Measurements from ENCODE around the gene ADD3.
"Not testable (repeated sequence)": the region's sequence is repeated elsewhere in the genome, so short reads cannot be mapped to it uniquely, and the experiment has no call there.

ADD3 gene

GRCh38 chr10:110110338-110110737, 102.6 kb downstream of the ADD3 start:
- Histone ChIP-seq H3K9me3 (ENCODE audit: insufficient read depth, low read length, severe bottlenecking) (no peaks in the 10 kb centered on the region), H4K20me1 (ENCODE audit: insufficient read depth, low read length) (no peaks in the 10 kb centered on the region), H2AFZ (ENCODE audit: low read depth, low read length) (no peak overlapping the region), H3K36me3 (ENCODE audit: insufficient read depth, low read length) (peaks cover 51% of the 10 kb centered on the region), H3K4me1 (ENCODE audit: insufficient read depth, low read length) (no peaks in the 10 kb centered on the region), H3K4me3 (ENCODE audit: low read depth in 1 of 2, low read length in 2 of 2) (no peak overlapping the region), H3K27ac (ENCODE audit: low read length) (no peak overlapping the region), H3K9ac (ENCODE audit: low read depth, low read length) (no peak overlapping the region), H3K27me3 (ENCODE audit: insufficient read depth, low read length, poor library complexity) (no peaks in the 10 kb centered on the region), H3K4me2 (ENCODE audit: insufficient read depth, low read length) (no peak overlapping the region), H3K79me2 (ENCODE audit: insufficient read depth, low read length) (0 out of 2 replicates have a peak, but pooled peaks cover 3% of the 10 kb centered on the region)
- TF ChIP-seq EZH2 (IDR thresholded peaks at IDR 0.05; ENCODE audit: borderline replicate concordance, low read depth, low read length, severe bottlenecking) (no peak), CTCF (IDR thresholded peaks at IDR 0.05; ENCODE audit: borderline replicate concordance, extremely low read depth, low read length, poor library complexity, severe bottlenecking) (no peak)
- DNase-seq, result no peak
- ATAC-seq (ENCODE audit: insufficient read depth, low read depth), result no peak

GRCh38 chr10:110113670-110114337, 106.0 kb downstream of the ADD3 start:
- H3K9ac ChIP-seq (ENCODE audit: low read depth, low read length), result no peak overlapping the region
- TF ChIP-seq EZH2 (IDR thresholded peaks at IDR 0.05; ENCODE audit: borderline replicate concordance, low read depth, low read length, severe bottlenecking) (no peak), CTCF (IDR thresholded peaks at IDR 0.05; ENCODE audit: borderline replicate concordance, extremely low read depth, low read length, poor library complexity, severe bottlenecking) (no peak)
- ATAC-seq (ENCODE audit: insufficient read depth, low read depth), result no peak

GRCh38 chr10:110114668-110115067, 106.9 kb downstream of the ADD3 start:
- not testable (repeated sequence) for H3K79me2 ChIP-seq (ENCODE audit: insufficient read depth, low read length); H3K27ac ChIP-seq (ENCODE audit: low read length)
- H3K36me3 ChIP-seq (ENCODE audit: insufficient read depth, low read length), result peaks cover 83% of the 10 kb centered on the region

More at GRCh38 chr10:110113670-110114337, 106.0 kb downstream of the ADD3 start:
- Histone ChIP-seq H3K36me3 (ENCODE audit: insufficient read depth, low read length) (peaks cover 76% of the 10 kb centered on the region), H3K27me3 (ENCODE audit: insufficient read depth, low read length, poor library complexity) (no peaks in the 10 kb centered on the region), H3K4me3 (ENCODE audit: low read depth in 1 of 2, low read length in 2 of 2) (no peak overlapping the region), H3K27ac (ENCODE audit: low read length) (no peak overlapping the region), H2AFZ (ENCODE audit: low read depth, low read length) (no peak overlapping the region), H3K79me2 (ENCODE audit: insufficient read depth, low read length) (0 out of 2 replicates have a peak, but pooled peaks cover 3% of the 10 kb centered on the region), H3K4me1 (ENCODE audit: insufficient read depth, low read length) (no peaks in the 10 kb centered on the region), H3K9me3 (ENCODE audit: insufficient read depth, low read length, severe bottlenecking) (no peaks in the 10 kb centered on the region), H4K20me1 (ENCODE audit: insufficient read depth, low read length) (no peaks in the 10 kb centered on the region), H3K4me2 (ENCODE audit: insufficient read depth, low read length) (no peak overlapping the region)
- DNase-seq, result no peak

GRCh38 chr10:110115784-110116520, 108.2 kb downstream of the ADD3 start:
- no peak for DNase-seq
- no peak overlapping the region for H2AFZ ChIP-seq (ENCODE audit: low read depth, low read length)
- no peaks in the 10 kb centered on the region for H3K27me3 ChIP-seq (ENCODE audit: insufficient read depth, low read length, poor library complexity)

More at GRCh38 chr10:110114668-110115067, 106.9 kb downstream of the ADD3 start:
- ATAC-seq (ENCODE audit: insufficient read depth, low read depth); H3K4me1 ChIP-seq (ENCODE audit: insufficient read depth, low read length); DNase-seq; H3K4me3 ChIP-seq (ENCODE audit: low read depth in 1 of 2, low read length in 2 of 2); H3K4me2 ChIP-seq (ENCODE audit: insufficient read depth, low read length); H3K9ac ChIP-seq (ENCODE audit: low read depth, low read length); H2AFZ ChIP-seq (ENCODE audit: low read depth, low read length); H3K9me3 ChIP-seq (ENCODE audit: insufficient read depth, low read length, severe bottlenecking); H3K27me3 ChIP-seq (ENCODE audit: insufficient read depth, low read length, poor library complexity); H4K20me1 ChIP-seq (ENCODE audit: insufficient read depth, low read length): not testable (repeated sequence)

More at GRCh38 chr10:110115784-110116520, 108.2 kb downstream of the ADD3 start:
- H3K4me1 ChIP-seq (ENCODE audit: insufficient read depth, low read length), result no peaks in the 10 kb centered on the region
- H3K4me3 ChIP-seq (ENCODE audit: low read depth in 1 of 2, low read length in 2 of 2), result no peak overlapping the region
- no peak for TF ChIP-seq CTCF (IDR thresholded peaks at IDR 0.05; ENCODE audit: borderline replicate concordance, extremely low read depth, low read length, poor library complexity, severe bottlenecking)
- TF ChIP-seq EZH2 (IDR thresholded peaks at IDR 0.05; ENCODE audit: borderline replicate concordance, low read depth, low read length, severe bottlenecking), result no peak
- ATAC-seq (ENCODE audit: insufficient read depth, low read depth), result no peak
- H3K9ac ChIP-seq (ENCODE audit: low read depth, low read length), result no peak overlapping the region
- no peak overlapping the region for H3K4me2 ChIP-seq (ENCODE audit: insufficient read depth, low read length)
- no peaks in the 10 kb centered on the region for H3K79me2 ChIP-seq (ENCODE audit: insufficient read depth, low read length)
- no peak overlapping the region for H3K27ac ChIP-seq (ENCODE audit: low read length)
- H3K9me3 ChIP-seq (ENCODE audit: insufficient read depth, low read length, severe bottlenecking), result no peaks in the 10 kb centered on the region
- peaks cover 77% of the 10 kb centered on the region for H3K36me3 ChIP-seq (ENCODE audit: insufficient read depth, low read length)
- no peaks in the 10 kb centered on the region for H4K20me1 ChIP-seq (ENCODE audit: insufficient read depth, low read length)

All from DND-41 (cell line).